ENCODE data around the gene UBTD2. TPM values are rescaled to one million over a fixed set of nuclear protein-coding genes. Genes with fewer than 3 reads are reported as not detected.
A peak's percentile ranks its signal among the peaks of the same experiment; 100 is the strongest.
"Not testable (repeated sequence)": the region's sequence is repeated elsewhere in the genome, so short reads cannot be mapped to it uniquely, and the experiment has no call there.

Gene UBTD2
- total RNA-seq, 2 experiments from 2014 or later = 4.6 to 4.9 TPM

DNA sequence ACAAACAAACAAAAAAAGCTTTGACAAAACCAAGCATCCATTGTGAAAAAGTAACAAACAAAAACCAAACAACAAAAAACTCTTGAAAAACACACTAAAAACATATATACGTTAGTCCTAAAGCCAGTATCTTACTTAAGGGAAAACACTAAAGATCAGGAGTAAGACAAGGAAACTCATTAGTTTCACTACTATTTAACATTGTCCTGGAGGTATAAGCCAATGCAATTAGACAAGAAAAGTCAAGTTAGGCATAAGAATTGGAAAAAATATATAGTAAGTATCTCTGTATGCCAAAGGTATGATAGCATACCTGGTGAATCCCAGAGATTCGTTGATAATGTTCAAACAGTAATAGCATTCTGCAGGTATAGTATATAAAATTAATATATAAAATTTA, 21.8 kb upstream of the UBTD2 start:
- ChIA-PET CTCF (no interaction called here), POLR2A (no interaction called here)
- Mint-ChIP-seq H3K9me3 (peaks cover 6% of the 10 kb centered on the region), H3K36me3 (no peaks in the 10 kb centered on the region), H3K4me1 (ENCODE audit: low read depth) (no peaks in the 10 kb centered on the region), H3K27me3 (peaks cover 6% of the 10 kb centered on the region), H3K4me3 (no peak overlapping the region), H3K27ac (no peak overlapping the region)
- no peak for DNase-seq
- intact Hi-C loops (cut with micrococcal nuclease) = no loop called here

DNA sequence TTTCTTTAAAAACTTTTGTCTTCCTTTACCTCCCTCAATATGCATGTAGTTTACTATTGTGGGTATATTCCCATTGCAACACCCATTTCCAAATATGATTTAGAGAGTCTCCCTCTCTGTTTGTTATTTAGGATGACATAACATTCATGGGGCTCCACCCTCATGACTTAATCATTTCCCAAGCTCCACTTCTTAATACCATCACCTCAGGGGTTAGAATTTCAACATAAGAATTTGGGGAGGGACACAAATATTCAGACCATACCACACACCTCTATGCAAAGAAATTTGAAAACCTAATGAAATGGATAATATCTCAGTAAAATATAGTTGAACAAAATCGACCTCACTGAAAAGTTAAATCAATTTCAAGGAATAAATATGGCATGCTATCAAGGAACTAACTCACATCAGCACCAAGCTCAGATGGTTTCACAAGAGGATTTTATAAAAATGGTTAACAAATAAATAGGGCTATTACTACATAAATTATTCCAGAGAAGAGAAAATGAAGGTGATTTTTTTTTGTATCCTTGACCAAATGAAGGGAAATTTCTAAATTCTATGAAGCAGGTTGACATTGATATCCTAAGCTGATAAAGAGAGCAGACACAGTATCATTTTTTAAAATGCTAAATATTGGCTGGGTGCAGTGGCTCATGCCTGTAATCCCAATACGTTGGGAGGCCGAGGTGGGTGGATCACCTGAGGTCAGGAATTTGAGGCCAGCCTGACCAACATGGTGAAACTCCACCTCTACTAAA, 20.2 kb upstream of the UBTD2 start:
- ChIA-PET CTCF (interaction anchor here (0.6 to 0.9 kb wide), 2 partner anchors 10 to 115 kb away, joined by 3 read pairs; partner anchors contain the start of gene STK10), POLR2A (interaction anchor here (0.6 kb wide), 1 partner anchor 58 kb away, joined by 6 read pairs; no protein-coding TSS in a partner anchor)
- H3K4me3 Mint-ChIP-seq = no peak overlapping the region
- peaks cover 6% of the 10 kb centered on the region for H3K27me3 Mint-ChIP-seq
- no peak for DNase-seq
- no peaks in the 10 kb centered on the region for H3K36me3 Mint-ChIP-seq
- intact Hi-C loops (cut with micrococcal nuclease) = no loop called here
- peaks cover 6% of the 10 kb centered on the region for H3K9me3 Mint-ChIP-seq
- no peaks in the 10 kb centered on the region for H3K4me1 Mint-ChIP-seq (ENCODE audit: low read depth)
- H3K27ac Mint-ChIP-seq = no peak overlapping the region

DNA sequence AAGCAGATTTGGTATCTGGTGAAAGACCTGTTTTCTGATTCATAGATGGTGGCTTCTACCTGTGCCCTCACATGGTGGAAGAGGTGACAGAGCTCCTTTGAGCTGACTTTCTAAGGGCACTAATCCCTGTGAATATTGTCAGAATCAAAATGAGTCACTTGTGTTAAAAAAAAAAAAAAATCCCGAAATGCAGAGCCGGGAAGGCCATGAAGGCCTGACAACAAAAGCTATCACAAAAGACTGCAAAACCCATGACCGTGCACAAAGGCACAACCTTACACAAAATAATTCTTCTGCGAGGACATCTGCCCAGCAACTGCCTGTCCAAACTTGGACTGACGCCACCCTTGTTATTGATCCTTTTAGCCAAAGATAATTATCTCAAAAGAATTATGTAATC, 19.6 kb upstream of the UBTD2 start:
- Mint-ChIP-seq H3K36me3 (no peaks in the 10 kb centered on the region), H3K4me1 (ENCODE audit: low read depth) (no peaks in the 10 kb centered on the region), H3K9me3 (peaks cover 6% of the 10 kb centered on the region), H3K4me3 (no peak overlapping the region), H3K27ac (no peak overlapping the region), H3K27me3 (peaks cover 6% of the 10 kb centered on the region)
- DNase-seq = no peak
- intact Hi-C loops (cut with micrococcal nuclease) = no loop called here
- ChIA-PET CTCF (interaction anchor here (0.6 to 1.4 kb wide), 3 partner anchors 10 to 115 kb away, joined by 3 read pairs; partner anchors contain the start of gene STK10), POLR2A (interaction anchor here (0.6 kb wide), 1 partner anchor 59 kb away, joined by 6 read pairs; no protein-coding TSS in a partner anchor)

DNA sequence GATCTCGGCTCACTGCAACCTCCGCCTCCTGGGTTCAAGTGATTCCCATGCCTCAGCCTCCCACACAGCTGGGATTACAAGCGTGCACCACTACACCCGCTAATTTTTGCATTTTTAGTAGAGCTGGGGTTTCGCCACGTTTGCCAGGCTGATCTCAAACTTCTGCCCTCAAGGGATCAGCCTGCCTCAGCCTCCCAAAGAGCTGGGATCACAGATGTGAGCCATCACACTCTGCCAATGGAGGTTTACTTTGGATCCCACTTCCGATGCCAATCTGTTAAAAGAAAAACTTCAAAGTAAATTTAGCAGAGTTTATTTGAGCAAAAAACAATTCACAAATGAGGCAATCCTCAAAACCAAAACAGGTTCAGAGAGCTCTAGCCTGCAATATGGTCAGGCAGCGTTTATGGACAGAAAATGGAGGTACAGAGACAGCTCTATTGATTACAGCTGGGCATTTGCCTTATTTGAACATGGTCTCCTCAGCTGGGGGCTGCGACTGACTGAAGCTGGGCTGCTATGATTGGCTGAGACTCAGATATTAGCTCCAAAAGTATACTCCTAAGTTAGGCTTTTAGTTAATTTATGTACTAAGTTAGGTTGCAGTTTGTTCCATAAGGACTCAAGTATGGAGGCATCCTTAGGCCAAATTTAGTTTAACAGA, 18.6 kb upstream of the UBTD2 start:
- ChIA-PET POLR2A (no interaction called here), CTCF (interaction anchor here (1.4 kb wide), 1 partner anchor 9 kb away, joined by 3 read pairs; no protein-coding TSS in a partner anchor)
- no peak for DNase-seq
- Mint-ChIP-seq H3K36me3 (no peaks in the 10 kb centered on the region), H3K27ac (no peak overlapping the region), H3K4me3 (no peak overlapping the region), H3K27me3 (peaks cover 4% of the 10 kb centered on the region), H3K9me3 (peaks cover 6% of the 10 kb centered on the region), H3K4me1 (ENCODE audit: low read depth) (no peaks in the 10 kb centered on the region)
- intact Hi-C loops (cut with micrococcal nuclease) = no loop called here

DNA sequence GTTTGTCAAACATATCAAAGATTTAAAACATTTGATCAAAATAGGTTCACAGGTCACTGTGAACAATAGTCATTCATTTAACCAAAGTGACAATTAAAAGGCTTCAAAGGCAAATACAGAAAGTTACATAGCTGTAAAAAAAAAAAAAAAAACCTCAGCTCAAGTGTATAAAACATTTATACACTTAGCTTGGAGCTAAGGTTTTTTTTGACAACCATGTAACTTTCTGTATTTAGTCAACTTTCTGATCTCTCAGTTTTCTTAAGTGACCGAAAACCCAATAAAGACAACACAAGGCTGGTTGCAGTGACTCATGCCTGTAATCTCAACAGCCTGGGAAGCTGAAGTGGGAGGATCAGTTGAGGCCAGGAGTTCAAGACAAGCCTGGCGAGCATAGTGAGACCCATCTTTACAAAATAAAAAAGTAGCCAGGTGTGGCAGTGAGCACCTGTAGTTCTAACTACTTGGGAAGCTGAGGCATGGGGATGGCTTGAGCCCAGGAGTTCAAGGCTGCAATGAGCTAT, 16.4 kb upstream of the UBTD2 start:
- H3K9me3 Mint-ChIP-seq = no peaks in the 10 kb centered on the region
- no peaks in the 10 kb centered on the region for H3K36me3 Mint-ChIP-seq
- peaks cover 6% of the 10 kb centered on the region for H3K27me3 Mint-ChIP-seq
- no peak overlapping the region for H3K4me3 Mint-ChIP-seq
- H3K4me1 Mint-ChIP-seq (ENCODE audit: low read depth) = no peaks in the 10 kb centered on the region
- POLR2A ChIA-PET = no interaction called here
- intact Hi-C loops (cut with micrococcal nuclease) = no loop called here
- CTCF ChIA-PET = no interaction called here
- peak; percentile 14 for DNase-seq
- H3K27ac Mint-ChIP-seq = no peak overlapping the region

DNA sequence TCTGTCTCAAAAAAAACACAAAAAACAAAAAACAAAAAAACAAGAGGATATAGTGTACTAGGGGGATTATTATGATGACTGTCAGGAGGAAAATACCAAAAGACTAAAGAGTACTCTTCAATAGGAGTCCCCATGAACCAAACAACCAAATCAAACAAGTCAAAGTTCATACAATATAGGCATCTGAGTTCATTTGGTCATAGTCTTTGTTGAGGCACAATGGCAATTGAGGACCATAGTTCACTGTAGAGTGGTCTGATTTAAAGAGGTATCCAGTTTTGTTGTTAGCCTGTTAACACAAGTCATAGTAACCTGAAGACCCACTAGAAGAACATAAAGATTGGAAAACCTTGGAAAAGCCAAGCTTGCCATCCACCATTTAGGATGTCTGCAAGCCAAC, 11.3 kb upstream of the UBTD2 start:
- intact Hi-C loops (cut with micrococcal nuclease) = loop anchor here (5.0 kb wide), 1 partner anchor 383 kb away; no protein-coding TSS in a partner anchor
- ChIA-PET POLR2A (no interaction called here), CTCF (interaction anchor here (0.7 to 3.9 kb wide), 3 partner anchors 13 to 187 kb away, joined by 4 to 15 read pairs (median 13); no protein-coding TSS in a partner anchor)
- Mint-ChIP-seq H3K4me3 (no peak overlapping the region), H3K36me3 (no peaks in the 10 kb centered on the region), H3K4me1 (ENCODE audit: low read depth) (no peaks in the 10 kb centered on the region), H3K27ac (no peak overlapping the region), H3K9me3 (no peaks in the 10 kb centered on the region), H3K27me3 (peaks cover 4% of the 10 kb centered on the region)
- no peak for DNase-seq

DNA sequence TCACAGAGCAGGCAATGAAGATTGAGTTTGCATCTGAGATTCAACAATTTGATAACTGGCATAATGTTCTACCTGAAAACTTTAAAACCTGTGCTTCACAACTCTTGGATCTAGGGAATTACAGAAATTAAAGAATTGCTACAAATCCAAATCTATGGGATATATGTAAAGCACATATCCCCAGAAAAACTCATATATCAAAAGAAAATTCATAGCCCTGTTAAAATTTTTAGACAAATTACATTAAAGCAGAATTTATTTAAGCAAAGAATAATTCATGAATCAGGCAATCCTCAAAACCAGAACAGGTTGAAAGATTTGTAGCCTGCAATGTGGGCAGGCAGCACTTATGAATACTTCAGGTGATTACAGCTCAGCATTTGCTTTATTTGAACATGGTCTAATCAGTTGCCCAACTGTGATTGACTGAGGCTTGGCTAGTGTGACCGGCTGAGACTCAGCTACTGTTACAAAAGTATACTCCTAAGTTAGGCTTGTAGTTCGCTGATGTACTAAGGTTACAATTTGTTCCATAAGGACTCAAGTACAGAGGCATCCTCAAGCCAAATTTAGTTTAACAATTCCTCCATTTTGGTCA, 10.3 kb upstream of the UBTD2 start:
- ChIA-PET CTCF (interaction anchor here (0.5 to 3.9 kb wide), 32 partner anchors 8 to 403 kb away, joined by 3 to 21 read pairs (median 4); partner anchors contain the start of genes EFCAB9 and STK10), POLR2A (no interaction called here)
- peaks cover 4% of the 10 kb centered on the region for H3K27me3 Mint-ChIP-seq
- DNase-seq = no peak
- no peak overlapping the region for H3K27ac Mint-ChIP-seq
- H3K36me3 Mint-ChIP-seq = no peaks in the 10 kb centered on the region
- H3K4me3 Mint-ChIP-seq = no peak overlapping the region
- H3K9me3 Mint-ChIP-seq = no peaks in the 10 kb centered on the region
- intact Hi-C loops (cut with micrococcal nuclease) = loop anchor here (1.0 to 5.0 kb wide), 5 partner anchors 19 to 382 kb away; partner anchors contain the start of gene STK10
- H3K4me1 Mint-ChIP-seq (ENCODE audit: low read depth) = no peaks in the 10 kb centered on the region

DNA sequence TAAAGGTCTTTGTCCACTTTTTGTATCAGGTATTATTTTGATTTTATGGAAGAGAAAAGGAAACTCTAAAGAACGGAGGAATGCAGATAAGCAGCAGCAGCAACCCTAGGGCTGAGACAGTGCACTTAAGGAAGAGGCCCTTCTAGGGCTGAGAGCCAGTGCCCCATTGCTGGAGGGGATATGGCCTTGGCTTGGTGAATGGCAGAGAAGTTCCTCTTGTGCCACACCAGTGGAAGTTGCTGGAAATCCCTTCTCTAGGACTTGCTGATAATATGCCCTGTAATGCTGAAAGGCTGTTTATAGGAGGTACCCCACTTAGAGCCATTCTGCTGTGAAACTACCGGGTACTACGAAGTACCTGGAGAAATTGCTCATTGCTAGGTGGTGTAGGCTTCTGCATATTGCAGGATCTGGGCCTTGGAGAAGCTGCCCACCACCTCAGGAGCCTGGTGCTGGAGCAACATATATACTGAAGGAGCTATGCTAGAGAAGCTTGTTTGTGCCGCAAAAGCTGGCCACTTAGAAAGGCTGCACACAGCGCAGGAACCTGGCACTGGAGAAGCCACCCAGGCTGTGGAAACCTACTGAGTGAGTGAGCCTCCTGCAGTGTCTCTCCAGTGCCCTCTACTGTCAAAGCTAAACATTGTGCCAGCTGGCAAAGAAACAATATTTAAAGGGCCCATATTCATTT, 9.6 kb upstream of the UBTD2 start:
- Mint-ChIP-seq H3K36me3 (no peaks in the 10 kb centered on the region), H3K4me1 (ENCODE audit: low read depth) (no peaks in the 10 kb centered on the region), H3K4me3 (no peak overlapping the region), H3K9me3 (no peaks in the 10 kb centered on the region), H3K27me3 (peaks cover 4% of the 10 kb centered on the region), H3K27ac (no peak overlapping the region)
- ChIA-PET CTCF (interaction anchor here (0.5 to 3.9 kb wide), 32 partner anchors 8 to 404 kb away, joined by 3 to 21 read pairs (median 4); partner anchors contain the start of genes EFCAB9 and STK10), POLR2A (no interaction called here)
- intact Hi-C loops (cut with micrococcal nuclease) = loop anchor here (1.0 to 5.0 kb wide), 5 partner anchors 18 to 381 kb away; partner anchors contain the start of gene STK10
- DNase-seq = peak; percentile 72

DNA sequence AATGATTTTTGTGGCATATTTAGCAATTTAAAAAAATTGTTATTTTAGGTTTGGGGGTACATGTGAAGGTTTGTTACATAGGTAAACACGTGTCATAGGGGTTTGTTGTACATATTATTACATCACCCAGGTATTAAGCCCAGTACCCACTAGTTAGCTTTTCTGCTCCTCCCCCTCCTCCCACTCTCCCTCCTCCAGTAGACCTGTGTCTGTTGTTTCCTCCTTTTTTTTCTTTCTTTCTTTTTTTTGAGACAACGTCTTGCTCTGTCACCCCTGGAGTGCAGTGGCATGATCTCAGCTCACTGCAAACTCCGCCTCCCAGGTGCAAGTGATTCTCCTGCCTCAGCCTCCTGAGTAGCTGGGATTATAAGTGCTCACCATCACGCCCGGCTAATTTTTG, 8.3 kb upstream of the UBTD2 start:
- ChIA-PET POLR2A (interaction anchor here (0.6 to 0.7 kb wide), 2 partner anchors 68 to 226 kb away, joined by 3 read pairs; no protein-coding TSS in a partner anchor), CTCF (interaction anchor here (0.6 to 3.9 kb wide), 10 partner anchors 9 to 285 kb away, joined by 3 to 21 read pairs (median 4); partner anchors contain the start of genes STK10 and UBTD2)
- intact Hi-C loops (cut with micrococcal nuclease) = loop anchor here (2.0 to 5.0 kb wide), 2 partner anchors 17 to 380 kb away; no protein-coding TSS in a partner anchor
- not testable (repeated sequence) for H3K36me3 Mint-ChIP-seq; H3K27ac Mint-ChIP-seq; DNase-seq; H3K4me1 Mint-ChIP-seq (ENCODE audit: low read depth); H3K27me3 Mint-ChIP-seq; H3K4me3 Mint-ChIP-seq; H3K9me3 Mint-ChIP-seq

DNA sequence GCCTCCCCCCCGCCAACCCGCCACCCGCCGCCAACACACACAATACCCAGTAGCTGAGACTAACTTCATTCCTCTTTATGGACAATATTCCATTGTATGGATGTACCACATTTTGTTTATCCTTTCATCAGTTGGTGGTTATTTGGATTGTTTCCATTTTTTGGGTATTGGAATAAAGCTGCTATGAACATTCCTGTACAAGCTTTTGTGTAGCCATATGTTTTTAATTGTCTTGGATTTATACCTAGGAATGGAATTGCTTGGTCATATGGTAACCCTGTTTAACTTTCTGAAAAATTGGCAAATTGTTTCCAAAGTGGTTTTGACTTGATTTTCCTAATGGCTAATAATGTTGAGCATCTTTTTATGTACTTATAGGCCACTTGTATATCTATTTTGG, 4.9 kb upstream of the UBTD2 start:
- H3K4me1 Mint-ChIP-seq (ENCODE audit: low read depth) = peaks cover 10% of the 10 kb centered on the region
- intact Hi-C loops (cut with micrococcal nuclease) = no loop called here
- H3K36me3 Mint-ChIP-seq = no peaks in the 10 kb centered on the region
- H3K9me3 Mint-ChIP-seq = no peaks in the 10 kb centered on the region
- H3K27ac Mint-ChIP-seq = no peak overlapping the region
- H3K27me3 Mint-ChIP-seq = no peaks in the 10 kb centered on the region
- ChIA-PET POLR2A (no interaction called here), CTCF (interaction anchor here (0.8 kb wide), 1 partner anchor 163 kb away, joined by 3 read pairs; no protein-coding TSS in a partner anchor)
- no peak for DNase-seq
- no peak overlapping the region for H3K4me3 Mint-ChIP-seq

DNA sequence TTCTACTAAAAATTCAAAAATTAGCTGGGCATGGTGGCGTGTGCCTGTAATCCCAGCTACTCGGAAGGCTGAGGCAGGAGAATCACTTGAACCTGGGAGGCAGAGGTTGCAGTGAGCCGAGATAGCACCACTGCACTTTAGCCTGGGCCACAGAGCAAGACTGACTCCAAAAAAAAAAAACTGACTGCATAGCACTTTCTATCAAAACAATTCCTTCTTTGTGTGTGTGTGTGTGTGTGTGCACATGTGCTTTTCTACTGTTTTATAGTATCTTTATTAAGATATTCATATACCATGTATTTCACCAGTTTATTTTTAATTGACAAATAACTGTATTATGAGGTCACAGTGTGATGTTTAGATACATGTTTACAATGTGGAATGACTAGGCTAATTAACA, 3.6 kb upstream of the UBTD2 start:
- POLR2A ChIA-PET; H3K27ac Mint-ChIP-seq; H3K27me3 Mint-ChIP-seq; intact Hi-C loops (cut with micrococcal nuclease); H3K4me3 Mint-ChIP-seq; DNase-seq; H3K9me3 Mint-ChIP-seq; CTCF ChIA-PET; H3K36me3 Mint-ChIP-seq: not testable (repeated sequence)
- peaks cover 16% of the 10 kb centered on the region for H3K4me1 Mint-ChIP-seq (ENCODE audit: low read depth)

Data from activated CD4-positive, alpha-beta memory T cell treated with anti-CD3 and anti-CD28 coated beads for 36 hours (primary cell).